GM12801 (cell line): ENCODE data around the gene ABHD11.

Experiments used
- CTCF ChIP-seq: IDR thresholded peaks from one replicate; pipeline ENCODE4 v1.5.1; 2011; ENCODE audit warnings: control low read depth; ENCODE audit not compliant: insufficient read length; ENCODE audit errors: extremely low read depth

ABHD11 gene

GRCh38 chr7:73703757-73704639 lies 34.6 kb downstream of the ABHD11 start:
- TF ChIP-seq CTCF = no peak

DNA sequence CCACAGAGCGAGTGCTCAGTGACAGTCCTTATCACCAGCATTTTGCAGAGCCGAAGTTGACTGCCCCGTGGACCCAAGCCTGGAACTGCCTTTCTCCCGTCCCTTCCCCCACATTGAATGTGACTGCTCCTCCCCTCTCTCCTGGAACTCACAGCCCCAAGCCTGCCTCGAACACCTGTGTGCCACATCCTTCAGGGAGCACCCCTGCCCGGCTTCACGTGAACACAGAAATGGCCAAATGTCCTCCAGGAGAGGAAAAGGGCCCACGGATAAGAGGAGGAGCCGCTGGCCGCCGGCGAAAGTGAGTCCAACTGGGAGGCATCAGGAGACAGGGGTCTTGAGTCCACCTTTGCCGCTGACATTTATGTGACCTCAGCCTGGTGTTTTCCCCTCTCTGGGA lies 35.4 kb downstream of the ABHD11 start:
- TF ChIP-seq CTCF = no peak

- no peak for TF ChIP-seq CTCF
Measured at GRCh38 chr7:73702665-73703064, 35.9 kb downstream of the ABHD11 start.

GRCh38 chr7:73702226-73702625 lies 36.4 kb downstream of the ABHD11 start:
- TF ChIP-seq CTCF = no peak

DNA sequence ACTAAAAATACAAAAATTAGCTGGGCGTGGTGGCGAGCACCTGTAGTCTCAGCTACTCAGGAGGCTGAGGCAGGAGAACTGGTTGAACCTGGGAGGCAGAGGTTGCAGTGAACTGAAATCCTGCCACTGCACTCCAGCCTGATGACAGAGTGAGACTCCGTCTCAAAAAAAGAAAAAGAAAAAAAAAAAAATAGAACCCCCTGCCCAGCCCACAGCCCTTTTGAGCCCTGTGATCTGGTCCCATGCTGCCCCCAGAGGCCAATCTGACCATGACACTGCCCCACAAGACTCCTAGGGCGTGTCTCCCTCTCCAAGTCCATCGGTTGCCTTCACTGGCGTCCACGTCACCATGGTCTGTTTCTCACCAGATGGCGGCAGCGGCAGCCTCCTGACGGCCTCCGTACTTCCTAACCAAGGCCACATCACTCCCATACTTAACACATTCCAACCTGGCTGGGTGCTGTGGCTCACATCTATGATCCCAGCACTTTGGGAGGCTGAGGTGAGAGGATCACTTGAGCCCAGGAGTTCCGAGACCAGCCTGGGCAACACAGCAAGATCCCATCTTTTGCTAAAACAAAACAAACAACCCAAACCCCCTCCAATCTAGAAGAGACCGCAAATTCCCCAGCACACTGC lies 37.1 kb downstream of the ABHD11 start:
- TF ChIP-seq CTCF = no peak

- TF ChIP-seq CTCF = no peak
Measured at GRCh38 chr7:73700581-73701134, 37.9 kb downstream of the ABHD11 start.

GRCh38 chr7:73700069-73700423 lies 38.6 kb downstream of the ABHD11 start:
- TF ChIP-seq CTCF = no peak
